ENCODE measurements around the gene KLHL29. TPM values are rescaled to one million over a fixed set of nuclear protein-coding genes. Genes with fewer than 3 reads are reported as not detected.
A peak's percentile ranks its signal among the peaks of the same experiment; 100 is the strongest.

KLHL29 gene
- total RNA-seq, 2 donors from 2014 or later: 1.0 to 2.4 TPM

- Histone ChIP-seq H3K36me3 (ENCODE audit: control insufficient read depth, insufficient read depth, low read length) (no peaks in the 10 kb centered on the region), H3K9me3 (ENCODE audit: control insufficient read depth, low read length) (no peaks in the 10 kb centered on the region), H3K9ac (ENCODE audit: extremely low read depth, low read length, poor library complexity, severe bottlenecking) (no peak overlapping the region), H3K4me1 (ENCODE audit: control insufficient read depth, insufficient read depth, low read length) (peaks cover 18% of the 10 kb centered on the region), H3K27me3 (ENCODE audit: control insufficient read depth, insufficient read depth, low read length, poor library complexity, severe bottlenecking) (no peaks in the 10 kb centered on the region), H3K4me3 (ENCODE audit: low read length) (no peak overlapping the region), H3K27ac (ENCODE audit: low read depth, low read length) (no peak overlapping the region)
- Mint-ChIP-seq H3K4me3 (no peak overlapping the region), H3K4me1 (peaks cover 48% of the 10 kb centered on the region), H3K27me3 (ENCODE audit: insufficient read depth) (peaks cover 71% of the 10 kb centered on the region), H3K27ac (no peak overlapping the region), H3K9me3 (no peaks in the 10 kb centered on the region), H3K36me3 (ENCODE audit: low read depth) (no peaks in the 10 kb centered on the region)
- 91 to 94% methylated on average over 8 to 11 of the region's 11 CpGs for WGBS, 2 experiments (ENCODE audit: insufficient coverage in 1 of 2, insufficient read length in 1 of 2)
- TF ChIP-seq CTCF (conservative IDR thresholded peaks at IDR 0.05): no peak
- DNase-seq: peak; percentile 58
Measured at GRCh38 chr2:23477392-23477791, 92.4 kb downstream of the KLHL29 start.

- H3K27me3 Mint-ChIP-seq (ENCODE audit: insufficient read depth): peaks cover 61% of the 10 kb centered on the region
- peak; percentile 75 for DNase-seq
- Histone ChIP-seq H3K27me3 (ENCODE audit: control insufficient read depth, insufficient read depth, low read length, poor library complexity, severe bottlenecking) (no peaks in the 10 kb centered on the region), H3K27ac (ENCODE audit: low read depth, low read length) (no peak overlapping the region), H3K4me1 (ENCODE audit: control insufficient read depth, insufficient read depth, low read length) (peaks cover 18% of the 10 kb centered on the region), H3K9me3 (ENCODE audit: control insufficient read depth, low read length) (no peaks in the 10 kb centered on the region), H3K9ac (ENCODE audit: extremely low read depth, low read length, poor library complexity, severe bottlenecking) (no peak overlapping the region), H3K4me3 (ENCODE audit: low read length) (no peak overlapping the region), H3K36me3 (ENCODE audit: control insufficient read depth, insufficient read depth, low read length) (no peaks in the 10 kb centered on the region)
- peaks cover 48% of the 10 kb centered on the region for H3K4me1 Mint-ChIP-seq
- no peaks in the 10 kb centered on the region for H3K36me3 Mint-ChIP-seq (ENCODE audit: low read depth)
- no peak for TF ChIP-seq CTCF (conservative IDR thresholded peaks at IDR 0.05)
- no peak overlapping the region for H3K4me3 Mint-ChIP-seq
- H3K9me3 Mint-ChIP-seq: no peaks in the 10 kb centered on the region
- no peak overlapping the region for H3K27ac Mint-ChIP-seq
- WGBS, 2 experiments (ENCODE audit: insufficient coverage in 1 of 2, insufficient read length in 1 of 2): 74 to 81% methylated on average over 14 to 17 of the region's 17 CpGs
Measured at GRCh38 chr2:23478087-23478932, 93.3 kb downstream of the KLHL29 start.

GRCh38 chr2:23478933-23479683 lies 94.1 kb downstream of the KLHL29 start:
- Mint-ChIP-seq H3K27ac (no peak overlapping the region), H3K4me1 (peaks cover 52% of the 10 kb centered on the region)

More at GRCh38 chr2:23478933-23479683, 94.1 kb downstream of the KLHL29 start:
- peak; percentile 60 for DNase-seq
- WGBS, 2 experiments (ENCODE audit: insufficient coverage in 1 of 2, insufficient read length in 1 of 2): 87 to 94% methylated on average over 10 to 20 of the region's 20 CpGs
- no peaks in the 10 kb centered on the region for H3K36me3 ChIP-seq (ENCODE audit: control insufficient read depth, insufficient read depth, low read length)
- no peaks in the 10 kb centered on the region for H3K9me3 ChIP-seq (ENCODE audit: control insufficient read depth, low read length)
- H3K9ac ChIP-seq (ENCODE audit: extremely low read depth, low read length, poor library complexity, severe bottlenecking): no peak overlapping the region
- Mint-ChIP-seq H3K27me3 (ENCODE audit: insufficient read depth) (peaks cover 53% of the 10 kb centered on the region), H3K36me3 (ENCODE audit: low read depth) (no peaks in the 10 kb centered on the region), H3K4me3 (no peak overlapping the region), H3K9me3 (no peaks in the 10 kb centered on the region)
- no peak overlapping the region for H3K4me3 ChIP-seq (ENCODE audit: low read length)
- H3K27ac ChIP-seq (ENCODE audit: low read depth, low read length): no peak overlapping the region
- no peak for TF ChIP-seq CTCF (conservative IDR thresholded peaks at IDR 0.05)
- peaks cover 18% of the 10 kb centered on the region for H3K4me1 ChIP-seq (ENCODE audit: control insufficient read depth, insufficient read depth, low read length)
- no peaks in the 10 kb centered on the region for H3K27me3 ChIP-seq (ENCODE audit: control insufficient read depth, insufficient read depth, low read length, poor library complexity, severe bottlenecking)

Data from endodermal cell (in vitro differentiated cells).